Kidney capillary endothelial cell (primary cell): ENCODE measurements around the gene KCNH6.

Experiments used
- DNase-seq: peaks from one replicate; pipeline ENCODE4 v3.0.0-alpha.2; 2018; ENCODE audit warnings: low spot score

Gene KCNH6

DNA sequence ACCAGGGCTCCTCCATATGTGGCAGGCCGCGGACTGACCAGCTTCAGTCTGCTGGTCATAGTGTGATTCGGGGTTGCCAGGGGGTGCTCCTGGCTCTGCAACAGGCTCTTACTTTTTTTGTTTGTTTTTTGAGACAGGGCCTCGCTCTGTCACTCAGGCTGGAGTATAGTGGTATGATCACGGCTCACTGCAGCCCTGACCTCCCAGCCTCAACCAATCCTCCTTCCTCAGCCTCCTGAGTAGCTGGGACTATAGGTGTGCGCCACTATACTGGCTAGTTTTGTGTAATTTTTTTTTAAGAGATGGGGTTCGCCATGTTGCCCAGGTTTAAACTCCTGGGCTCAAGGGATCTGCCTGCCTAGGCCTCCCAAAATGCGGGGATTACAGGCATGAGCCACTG lies 11.8 kb upstream of the KCNH6 start:
- DNase-seq = no peak

DNA sequence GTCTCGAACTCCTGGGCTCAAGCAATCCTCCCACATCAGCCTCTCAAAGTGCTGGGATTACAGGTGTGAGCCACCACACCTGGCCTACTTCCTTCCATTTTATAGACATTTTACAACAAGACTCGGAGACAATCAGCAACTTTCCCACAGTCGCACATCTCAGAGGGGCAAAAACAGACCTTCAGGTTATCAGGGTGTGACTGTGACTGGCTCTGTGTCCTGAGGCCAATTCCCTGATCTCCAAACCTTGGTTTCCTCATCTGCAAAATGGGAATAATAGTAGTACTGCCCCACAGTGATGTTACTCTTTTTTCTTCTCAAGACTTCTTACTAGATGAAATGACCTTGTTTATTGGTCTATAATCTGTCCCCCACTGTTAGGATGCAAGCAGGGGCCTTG lies 10.8 kb upstream of the KCNH6 start:
- no peak for DNase-seq

DNA sequence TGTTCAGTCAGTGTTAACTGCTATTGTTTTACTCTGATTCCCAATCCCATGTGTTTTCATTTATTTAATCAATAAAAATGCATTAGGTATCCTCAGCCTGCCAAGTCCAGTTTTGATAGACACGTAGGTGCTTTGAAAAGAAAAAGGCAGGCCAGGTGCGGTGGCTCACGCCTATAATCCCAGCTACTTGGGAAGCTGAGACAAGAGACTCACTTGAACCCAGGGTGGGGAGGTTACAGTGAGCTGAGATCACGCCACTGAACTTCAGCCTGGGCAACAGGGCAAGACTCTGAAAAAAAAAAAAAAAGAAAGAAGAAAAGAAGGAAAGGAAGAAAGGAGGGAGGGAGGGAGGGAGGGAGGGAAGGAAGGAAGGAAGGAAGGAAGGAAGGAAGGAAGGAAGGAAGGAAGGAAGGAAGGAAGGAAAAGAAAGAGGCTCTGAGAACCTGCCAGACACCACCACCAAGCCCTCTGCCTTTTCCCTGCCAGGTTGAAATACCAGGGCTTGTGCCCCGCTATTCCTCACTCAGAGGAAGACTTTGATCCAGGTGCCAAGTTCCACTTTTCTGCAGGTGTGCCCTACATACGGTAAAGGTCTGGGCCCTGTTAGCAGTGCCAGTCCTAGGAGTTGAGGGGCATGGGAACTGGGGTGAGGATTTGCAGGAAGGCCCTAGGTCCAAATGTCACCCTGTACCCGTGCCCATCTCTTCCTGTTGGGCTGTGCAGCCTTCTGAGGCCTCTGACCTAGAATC lies 10.1 kb upstream of the KCNH6 start:
- DNase-seq = no peak

DNA sequence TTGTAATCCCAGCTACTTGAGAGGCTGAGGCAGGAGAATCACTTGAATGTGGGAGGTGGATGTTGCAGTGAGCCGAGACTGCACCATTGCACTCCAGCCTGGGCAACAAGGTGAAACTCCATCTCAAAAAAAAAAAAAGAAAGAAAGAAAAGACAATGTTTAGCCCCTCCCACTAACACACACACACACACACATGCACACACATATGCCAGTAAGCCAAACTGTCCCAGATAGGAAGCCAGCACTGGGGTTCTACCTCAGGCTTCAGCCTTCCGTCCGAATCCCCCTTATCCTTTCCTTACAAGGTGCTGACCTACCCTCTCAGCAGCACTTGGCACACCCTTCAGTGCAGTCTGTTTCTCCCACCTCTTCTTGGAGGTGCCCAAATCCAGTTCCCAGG lies 8.7 kb upstream of the KCNH6 start:
- no peak for DNase-seq

DNA sequence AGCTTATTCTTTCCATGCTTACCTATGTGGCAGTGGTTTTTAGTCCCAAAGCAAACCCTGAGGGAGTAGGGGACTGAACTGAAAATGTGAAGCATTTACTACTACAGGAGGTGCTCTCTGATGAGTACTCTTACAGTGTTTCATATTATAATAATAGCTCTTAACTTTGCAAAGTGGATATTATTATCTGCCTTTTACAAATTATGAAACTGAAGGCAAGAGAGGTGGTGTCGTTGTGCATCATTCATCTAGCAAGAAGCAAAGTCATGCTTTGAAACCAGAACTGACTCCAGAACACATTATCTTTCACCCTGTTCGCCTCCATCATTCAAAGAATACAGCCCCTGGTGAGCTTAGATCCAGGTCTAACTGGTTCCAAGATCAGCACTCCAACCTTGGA lies 8.2 kb upstream of the KCNH6 start:
- no peak for DNase-seq

DNA sequence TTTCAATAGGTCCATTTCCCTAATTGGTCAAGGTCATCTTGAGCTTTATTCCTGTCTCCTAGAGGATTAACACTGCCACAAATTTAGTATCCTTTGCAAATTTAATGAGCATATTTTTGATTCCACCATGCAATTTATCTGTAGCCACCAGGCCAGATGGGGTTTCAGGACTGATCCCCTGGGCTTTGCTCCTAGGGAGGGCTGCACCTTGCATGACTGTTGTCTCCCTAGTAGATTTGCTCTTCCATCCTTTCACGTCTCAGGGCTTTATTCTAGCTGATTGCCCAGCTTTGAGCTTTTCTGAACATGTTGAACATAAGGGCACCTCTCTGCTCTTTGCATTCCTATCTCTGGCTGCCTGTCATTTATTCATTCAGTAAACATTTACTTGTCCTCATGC lies 7.7 kb upstream of the KCNH6 start:
- DNase-seq = no peak

DNA sequence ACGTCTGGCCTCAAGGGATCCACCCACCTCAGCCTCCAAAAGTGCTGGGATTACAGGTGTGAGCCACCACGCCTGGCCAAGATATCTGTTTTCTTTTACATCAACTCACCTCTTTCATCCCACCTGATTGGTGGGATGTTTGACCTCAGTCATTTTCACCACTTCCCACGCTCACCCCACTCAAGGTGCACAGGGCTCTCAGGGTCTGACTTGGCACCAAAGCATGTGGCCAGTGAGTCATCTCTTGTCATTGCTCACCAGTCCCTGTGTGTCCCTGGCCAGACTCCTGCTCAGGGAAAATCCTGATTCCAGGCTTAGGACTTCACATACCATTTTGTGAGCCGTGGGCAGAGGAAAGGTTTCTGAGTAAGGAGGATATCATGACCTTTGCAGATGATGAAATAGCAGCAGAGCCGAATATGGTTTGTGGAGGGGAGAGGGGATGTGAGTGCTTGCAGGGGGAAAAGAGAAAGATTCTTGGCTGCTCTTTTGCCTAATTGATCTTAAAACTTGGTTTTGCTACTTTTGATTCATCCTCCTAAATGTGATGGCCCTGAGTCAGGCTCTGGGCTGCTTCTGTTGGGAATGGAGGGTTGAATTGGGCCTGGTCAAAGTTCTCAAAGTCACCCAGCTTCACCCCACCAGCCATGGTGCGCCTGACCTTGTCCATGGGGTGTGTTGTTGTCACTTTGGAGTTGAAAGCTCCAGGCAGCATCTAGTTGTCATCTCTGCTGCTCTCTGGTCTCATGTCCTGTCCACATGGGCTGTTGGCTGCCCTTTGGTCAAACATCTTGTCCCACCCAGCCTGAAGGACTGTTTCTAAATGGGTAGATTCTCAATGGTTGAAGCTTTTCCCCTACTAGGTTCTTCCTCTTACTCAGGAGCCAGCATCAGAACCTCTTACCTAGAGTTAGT lies 6.0 kb upstream of the KCNH6 start:
- DNase-seq = peak; percentile 72

DNA sequence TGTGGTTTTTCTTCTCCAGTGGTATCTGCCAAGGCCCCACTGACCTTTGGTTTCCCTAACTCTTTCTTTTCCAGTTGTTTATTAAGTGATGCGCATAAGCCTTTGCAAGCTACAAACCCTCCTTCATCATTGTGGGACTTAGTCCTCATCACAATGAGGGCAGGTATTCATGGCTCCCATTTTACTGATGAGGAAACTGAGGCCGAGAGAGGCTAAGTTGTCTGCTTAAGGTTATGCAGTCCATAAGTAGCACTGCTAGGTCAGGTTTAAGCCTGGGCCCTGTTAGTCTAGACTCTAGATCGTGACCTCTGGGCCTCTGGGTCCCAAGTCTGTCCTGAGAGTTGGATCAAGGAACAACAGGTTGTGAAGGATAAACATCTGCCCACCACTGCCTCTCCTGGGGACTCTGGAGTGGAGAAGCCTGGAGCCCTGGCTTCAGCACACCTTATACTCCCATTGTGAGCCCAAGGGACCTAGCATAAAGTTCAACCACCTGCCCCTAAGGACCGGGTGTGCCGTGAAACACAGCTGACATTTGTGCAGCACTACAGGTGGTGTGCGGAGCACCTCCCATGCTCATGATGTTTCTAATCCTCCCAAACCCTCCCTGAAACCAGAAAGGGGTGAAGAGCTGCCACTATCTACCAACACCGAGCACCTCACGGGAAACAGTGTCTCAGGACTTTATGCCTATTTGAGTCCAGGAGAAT lies 5.2 kb upstream of the KCNH6 start:
- DNase-seq = no peak

DNA sequence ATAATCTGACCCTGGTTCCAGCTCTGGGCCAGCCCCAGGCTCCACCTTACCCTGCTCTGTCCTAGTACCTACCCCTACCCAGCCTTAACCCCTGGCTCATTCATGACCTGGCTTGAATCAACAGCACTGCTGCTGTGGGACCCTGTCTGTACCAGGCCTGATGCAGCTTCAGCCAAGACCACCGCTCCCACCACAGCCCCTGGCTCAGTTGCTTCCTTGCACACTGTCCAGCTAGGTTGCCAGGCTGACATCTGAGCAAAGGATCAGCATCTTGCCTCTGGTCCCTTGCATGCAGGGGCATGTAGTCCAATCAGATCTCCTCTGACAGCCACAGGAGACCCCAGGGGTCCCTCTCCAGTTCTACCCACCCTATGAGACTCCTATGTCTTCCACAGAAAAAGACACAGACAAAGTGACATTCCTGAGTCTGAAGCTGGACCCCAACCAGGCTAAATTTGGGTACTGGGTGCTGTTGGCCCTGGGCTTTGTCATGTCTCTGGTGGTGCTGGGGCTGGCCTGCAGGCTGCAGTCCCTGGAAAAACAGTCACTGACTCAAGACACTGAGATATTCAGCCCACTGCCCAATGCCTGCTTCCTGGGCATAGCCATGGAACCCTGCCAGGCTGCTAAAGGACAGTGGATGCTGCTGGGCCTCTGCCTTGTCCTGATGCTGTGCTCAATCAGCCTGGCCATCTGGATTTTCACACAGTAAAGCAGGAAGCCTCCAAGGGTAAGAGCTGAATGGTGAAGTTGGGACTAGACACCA lies 3.9 kb upstream of the KCNH6 start:
- no peak for DNase-seq

DNA sequence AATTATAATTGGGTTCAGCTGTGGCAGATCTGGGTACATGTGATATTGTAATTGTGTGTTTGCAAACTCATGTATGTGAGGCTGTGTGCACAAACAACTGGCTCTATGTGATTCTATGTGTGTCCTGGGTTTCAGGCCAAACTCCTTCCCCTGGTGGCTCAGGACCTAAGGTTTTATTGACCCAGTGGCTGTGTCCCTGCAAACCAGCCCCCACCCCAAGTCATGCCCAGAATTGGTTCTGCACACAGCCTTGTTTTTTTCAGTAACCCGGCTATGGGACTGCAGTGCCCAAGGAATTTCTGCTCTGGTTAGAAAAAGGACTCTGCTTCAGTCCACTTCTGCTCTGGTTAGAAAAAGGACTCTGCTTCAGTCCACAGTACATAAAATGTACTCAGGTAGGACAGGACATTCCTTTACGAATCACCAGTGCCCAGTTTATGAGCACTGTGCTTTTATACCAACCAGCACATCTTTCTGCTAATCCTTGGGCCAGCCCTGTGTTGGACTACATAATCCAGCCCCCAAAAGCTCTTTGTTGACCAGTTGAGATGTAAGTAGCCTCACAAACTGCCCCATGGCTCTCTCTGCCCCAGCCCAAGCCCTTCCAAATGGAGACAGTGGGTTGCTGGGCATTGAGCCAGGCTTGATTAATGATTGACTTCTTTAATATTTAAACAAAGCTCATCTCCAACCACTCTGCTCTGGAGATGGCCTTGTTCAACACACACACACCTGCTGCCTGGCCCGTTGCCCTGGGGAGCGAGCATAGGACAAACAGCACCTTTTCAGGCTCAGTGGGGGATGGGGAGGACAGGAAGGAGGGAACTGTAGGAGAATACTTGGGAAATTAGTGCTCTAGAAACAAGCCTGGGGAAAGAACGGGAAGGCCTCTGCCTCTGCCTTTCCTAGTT lies 2.9 kb upstream of the KCNH6 start:
- no peak for DNase-seq

DNA sequence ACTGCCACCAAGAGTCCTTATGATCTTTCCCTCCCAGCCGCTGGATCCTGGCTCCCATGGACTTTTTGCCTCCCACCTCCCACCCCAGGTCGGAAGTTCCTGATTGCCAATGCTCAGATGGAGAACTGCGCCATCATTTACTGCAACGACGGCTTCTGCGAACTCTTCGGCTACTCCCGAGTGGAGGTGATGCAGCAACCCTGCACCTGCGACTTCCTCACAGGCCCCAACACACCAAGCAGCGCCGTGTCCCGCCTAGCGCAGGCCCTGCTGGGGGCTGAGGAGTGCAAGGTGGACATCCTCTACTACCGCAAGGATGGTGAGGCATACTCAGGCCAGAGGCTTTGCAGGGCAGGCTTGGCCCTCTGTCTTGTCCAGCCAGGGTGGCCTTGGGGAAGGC lies 893 bp downstream of the KCNH6 start:
- DNase-seq = no peak

DNA sequence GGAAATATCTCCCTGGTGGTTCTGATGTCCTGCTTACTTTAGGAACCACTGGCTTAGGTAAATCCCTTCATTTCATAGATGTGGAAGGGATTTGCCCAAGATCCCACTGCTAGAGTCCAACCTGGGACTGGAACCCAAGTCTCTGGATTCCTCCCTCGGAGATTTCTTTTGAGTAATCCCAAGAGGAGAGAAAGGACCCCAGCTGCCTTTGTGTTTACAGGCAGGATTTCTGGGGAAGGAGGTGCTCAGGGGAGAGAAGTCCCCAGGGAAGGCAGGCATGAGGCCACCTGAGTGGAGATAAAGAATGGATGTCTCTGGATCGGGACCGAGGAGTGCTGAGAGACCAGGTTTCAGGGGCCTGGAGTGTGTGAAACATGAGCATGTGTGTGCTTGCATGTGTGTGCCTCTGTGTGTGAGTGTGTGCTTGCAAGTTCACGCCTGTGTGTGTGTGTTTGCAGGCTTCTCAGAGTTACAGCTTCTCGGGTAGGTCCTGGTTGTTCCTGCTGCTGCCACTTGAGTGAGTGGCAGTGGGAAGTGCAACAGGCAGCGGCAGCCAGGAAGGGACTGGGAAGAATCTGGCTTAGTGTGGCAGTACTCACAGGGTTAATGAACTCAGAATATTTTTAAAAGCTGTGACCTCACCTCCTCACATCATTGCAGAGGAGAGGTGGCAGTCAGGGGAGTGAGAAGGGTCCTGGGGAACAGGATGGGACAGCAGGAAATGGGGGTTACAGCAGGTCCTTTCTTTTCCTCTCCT lies 2.2 kb downstream of the KCNH6 start:
- no peak for DNase-seq

DNA sequence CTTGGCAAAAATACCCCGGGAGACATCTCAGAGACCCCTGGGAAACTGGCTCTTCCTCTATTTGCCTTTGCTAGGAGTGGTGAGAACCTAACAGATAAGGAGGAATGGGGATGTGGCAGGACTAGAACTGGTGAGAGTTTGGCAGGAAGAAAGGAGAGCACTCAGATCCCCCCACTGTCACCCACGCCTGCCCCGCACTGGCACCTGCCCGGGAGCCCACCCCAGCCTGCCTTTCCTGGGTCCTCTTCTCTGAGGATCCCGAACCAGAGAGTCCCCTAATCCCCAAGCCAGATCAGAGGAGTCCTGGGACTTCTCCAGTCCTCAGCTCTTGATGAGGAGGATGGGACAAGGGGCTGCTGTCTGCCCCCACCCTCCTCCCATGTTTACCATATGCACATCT lies 3.7 kb downstream of the KCNH6 start:
- DNase-seq = no peak

DNA sequence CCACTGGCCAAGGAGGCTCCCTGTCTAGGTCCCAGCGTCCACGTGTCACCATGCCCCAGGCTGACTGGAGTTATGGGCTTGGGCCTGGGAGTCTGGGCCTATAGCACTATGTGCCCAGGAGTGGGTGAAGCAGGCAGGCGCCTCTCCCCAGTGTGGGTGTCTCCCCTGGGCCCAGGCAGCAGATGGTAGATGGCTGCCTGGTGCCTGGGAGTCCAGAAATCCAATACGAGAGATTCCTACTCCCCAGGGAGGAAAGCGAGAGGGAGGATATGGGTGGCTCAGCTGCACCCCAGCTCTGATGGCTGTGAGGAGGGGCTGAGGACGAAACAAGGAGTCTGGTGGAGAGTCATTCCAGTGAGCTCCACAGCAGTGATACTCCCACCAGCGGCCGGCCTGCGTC lies 5.0 kb downstream of the KCNH6 start:
- DNase-seq = no peak

DNA sequence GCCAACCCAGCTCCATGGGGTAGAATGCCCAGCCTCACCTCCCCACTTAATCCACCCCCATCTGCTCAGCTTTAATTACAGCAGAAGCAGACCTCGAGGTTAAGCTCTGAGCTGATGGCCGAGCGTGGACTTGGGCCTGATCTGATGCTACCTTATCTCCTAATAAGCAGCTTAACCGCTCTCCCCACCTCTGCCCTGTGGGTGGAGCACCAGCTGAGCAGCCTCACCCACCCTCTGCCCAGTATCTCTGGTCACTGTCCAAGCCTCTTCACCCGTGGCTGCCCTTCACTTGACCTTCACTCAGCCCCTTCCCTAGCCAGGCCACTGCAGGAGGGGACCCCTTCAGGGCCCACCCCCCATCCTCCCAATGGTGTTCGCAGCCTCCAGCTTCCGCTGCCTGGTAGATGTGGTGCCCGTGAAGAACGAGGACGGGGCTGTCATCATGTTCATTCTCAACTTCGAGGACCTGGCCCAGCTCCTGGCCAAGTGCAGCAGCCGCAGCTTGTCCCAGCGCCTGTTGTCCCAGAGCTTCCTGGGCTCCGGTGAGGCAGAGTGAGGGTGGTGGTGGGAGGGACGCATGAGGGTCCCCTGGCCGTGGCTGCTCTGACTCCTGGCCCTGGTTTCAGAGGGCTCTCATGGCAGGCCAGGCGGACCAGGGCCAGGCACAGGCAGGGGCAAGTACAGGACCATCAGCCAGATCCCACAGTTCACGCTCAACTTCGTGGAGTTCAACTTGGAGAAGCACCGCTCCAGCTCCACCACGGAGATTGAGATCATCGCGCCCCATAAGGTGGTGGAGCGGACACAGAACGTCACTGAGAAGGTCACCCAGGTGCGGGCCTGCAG lies 6.8 kb downstream of the KCNH6 start:
- no peak for DNase-seq

DNA sequence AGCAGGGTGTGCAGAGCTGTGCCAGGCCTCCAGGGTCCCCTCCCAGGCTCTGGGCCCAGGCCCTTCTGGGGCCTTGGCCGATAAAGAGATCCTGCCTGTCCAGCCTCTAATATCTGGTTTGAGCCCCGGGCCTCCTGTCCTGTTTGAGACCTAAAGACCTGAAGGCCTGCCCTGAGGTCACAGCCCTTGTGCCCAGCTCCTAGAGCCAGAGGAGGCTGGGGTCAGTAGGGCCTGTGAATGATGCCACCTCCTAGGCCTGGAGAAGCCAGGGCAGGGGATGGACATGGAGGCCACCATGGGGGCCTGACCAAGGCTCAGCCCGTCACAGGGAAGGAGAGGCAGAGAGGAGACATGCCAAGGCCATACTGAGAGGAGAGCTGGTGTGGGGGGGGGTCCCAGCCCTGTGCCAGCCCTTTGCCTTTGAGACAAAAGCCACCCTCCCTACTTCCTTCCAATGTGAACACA lies 7.4 kb downstream of the KCNH6 start:
- DNase-seq = no peak

DNA sequence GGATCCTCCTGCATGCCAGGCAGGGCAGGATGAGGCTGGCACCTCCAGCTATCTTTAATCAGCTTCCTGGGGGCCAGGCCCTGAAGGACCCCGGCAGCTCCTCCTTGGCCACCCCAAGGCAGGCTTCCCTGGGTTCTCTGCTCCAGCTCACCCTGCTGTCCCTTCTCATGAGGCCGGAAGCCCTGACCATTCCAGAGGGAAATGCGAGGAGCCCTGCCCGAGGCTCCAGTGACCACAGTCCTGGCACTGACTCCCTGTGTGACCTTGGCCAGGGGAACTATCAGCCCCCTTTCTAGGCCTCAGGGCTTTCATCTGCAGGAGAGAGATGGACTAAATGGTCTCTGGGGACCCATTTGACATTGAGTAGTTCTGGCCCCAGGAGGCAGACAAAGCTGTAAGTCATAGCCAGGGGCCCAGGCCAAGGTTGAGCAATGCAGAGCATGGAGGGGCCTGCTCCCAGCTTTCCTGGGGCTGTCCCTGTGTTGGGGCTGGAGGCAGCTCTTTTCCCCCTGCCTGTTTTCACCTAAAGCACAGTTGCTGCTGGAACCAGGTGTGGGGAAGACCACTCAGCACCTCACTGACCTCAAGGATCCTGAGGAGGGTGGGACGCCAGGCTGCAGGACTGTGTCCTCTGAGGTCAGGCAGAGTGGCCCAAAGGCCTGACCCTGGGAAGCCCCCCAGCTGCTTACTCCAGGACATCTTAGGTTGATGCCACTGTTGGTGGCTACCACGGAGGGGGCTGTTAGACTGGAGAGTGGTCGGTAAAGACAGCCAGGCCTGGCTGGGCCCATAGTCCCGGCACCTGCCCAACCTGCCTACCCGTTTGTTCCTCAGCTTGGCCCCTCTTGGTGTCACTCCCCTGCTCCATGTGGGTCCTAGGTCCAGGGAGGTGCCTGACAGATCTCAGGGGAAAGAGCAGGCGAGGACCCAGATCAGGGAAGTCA lies 8.1 kb downstream of the KCNH6 start:
- DNase-seq = no peak
